ENCODE measurements around the gene RTBDN. TPM values are rescaled to one million over a fixed set of nuclear protein-coding genes. Genes with fewer than 3 reads are reported as not detected.
"Not testable (repeated sequence)": the region's sequence is repeated elsewhere in the genome, so short reads cannot be mapped to it uniquely, and the experiment has no call there.

Gene RTBDN
- total RNA-seq, 6 experiments from 2014 or later, result not detected

DNA sequence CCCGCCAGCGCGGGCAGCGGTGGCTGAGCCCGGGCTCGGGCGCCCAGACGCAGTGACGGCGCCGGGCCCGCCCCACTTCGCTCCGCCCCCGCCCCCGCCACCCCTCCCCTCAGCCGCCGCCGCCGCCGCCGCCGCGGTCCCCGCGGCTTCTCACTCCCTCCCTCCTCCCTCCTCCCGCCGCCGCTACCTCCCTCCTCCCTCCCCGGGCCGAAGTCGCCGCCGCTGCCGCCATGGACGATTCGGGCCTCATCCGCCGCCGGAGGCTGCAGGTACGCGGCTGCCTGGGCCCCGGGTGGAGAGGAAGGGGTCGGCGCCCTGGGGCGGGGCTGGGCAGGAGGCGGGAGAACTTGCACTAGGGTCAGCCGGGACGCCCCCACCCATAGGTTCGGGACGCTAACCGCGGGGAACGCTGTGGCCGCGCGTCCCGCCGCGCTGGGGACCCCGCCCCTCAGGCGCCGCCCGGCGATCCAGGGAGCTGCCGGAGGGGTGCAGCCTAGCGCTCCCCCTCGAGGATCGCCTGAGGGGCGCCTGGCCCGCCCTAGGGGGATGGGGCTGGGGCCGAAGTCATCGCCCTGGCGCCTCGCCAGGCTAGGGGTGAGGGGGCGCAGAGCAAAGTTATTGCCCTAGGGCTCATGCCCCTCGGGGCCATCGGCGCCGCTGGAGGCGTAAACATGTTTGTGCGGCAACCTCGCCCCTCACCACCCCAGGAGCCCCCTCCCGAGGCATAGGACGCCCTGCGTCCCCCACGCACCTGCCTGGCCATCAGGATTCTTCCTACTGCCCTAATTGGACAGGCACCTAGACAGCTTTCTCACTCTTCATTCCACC is 427 bp downstream of the RTBDN start:
- H3K9me3 Mint-ChIP-seq, result no peaks in the 10 kb centered on the region
- H3K4me1 Mint-ChIP-seq (ENCODE audit: low read depth), result peaks cover 17% of the 10 kb centered on the region; the same call in 1 of the 2 replicates
- TF ChIP-seq CTCF (IDR thresholded peaks at IDR 0.05), result no peak
- DNase-seq, result no peak
- H3K4me3 Mint-ChIP-seq, result no peak overlapping the region
- H3K27me3 Mint-ChIP-seq (ENCODE audit: insufficient read depth), result peaks cover 42% of the 10 kb centered on the region
- no peaks in the 10 kb centered on the region for H3K36me3 Mint-ChIP-seq (ENCODE audit: low read depth)
- no peak overlapping the region for H3K27ac Mint-ChIP-seq

GRCh38 chr19:12833418-12833737 is 1.0 kb downstream of the RTBDN start:
- no peaks in the 10 kb centered on the region for H3K9me3 Mint-ChIP-seq
- peaks cover 39% of the 10 kb centered on the region for H3K27me3 Mint-ChIP-seq (ENCODE audit: insufficient read depth)
- H3K27ac Mint-ChIP-seq, result no peak overlapping the region
- peaks cover 17% of the 10 kb centered on the region; the same call in 1 of the 2 replicates for H3K4me1 Mint-ChIP-seq (ENCODE audit: low read depth)
- peak overlapping the region; percentile 5; the same call in 1 of the 2 replicates for H3K4me3 Mint-ChIP-seq
- H3K36me3 Mint-ChIP-seq (ENCODE audit: low read depth), result no peaks in the 10 kb centered on the region
- no peak for DNase-seq
- no peak for TF ChIP-seq CTCF (IDR thresholded peaks at IDR 0.05)

GRCh38 chr19:12828494-12828893 is 5.9 kb downstream of the RTBDN start:
- no peaks in the 10 kb centered on the region for H3K36me3 Mint-ChIP-seq (ENCODE audit: low read depth)
- H3K4me1 Mint-ChIP-seq (ENCODE audit: low read depth), result peaks cover 6% of the 10 kb centered on the region; the same call in 1 of the 2 replicates
- TF ChIP-seq CTCF (IDR thresholded peaks at IDR 0.05), result no peak
- no peak overlapping the region for H3K27ac Mint-ChIP-seq
- no peak for DNase-seq
- no peak overlapping the region for H3K4me3 Mint-ChIP-seq
- H3K27me3 Mint-ChIP-seq (ENCODE audit: insufficient read depth), result peaks cover 12% of the 10 kb centered on the region
- H3K9me3 Mint-ChIP-seq, result no peaks in the 10 kb centered on the region

DNA sequence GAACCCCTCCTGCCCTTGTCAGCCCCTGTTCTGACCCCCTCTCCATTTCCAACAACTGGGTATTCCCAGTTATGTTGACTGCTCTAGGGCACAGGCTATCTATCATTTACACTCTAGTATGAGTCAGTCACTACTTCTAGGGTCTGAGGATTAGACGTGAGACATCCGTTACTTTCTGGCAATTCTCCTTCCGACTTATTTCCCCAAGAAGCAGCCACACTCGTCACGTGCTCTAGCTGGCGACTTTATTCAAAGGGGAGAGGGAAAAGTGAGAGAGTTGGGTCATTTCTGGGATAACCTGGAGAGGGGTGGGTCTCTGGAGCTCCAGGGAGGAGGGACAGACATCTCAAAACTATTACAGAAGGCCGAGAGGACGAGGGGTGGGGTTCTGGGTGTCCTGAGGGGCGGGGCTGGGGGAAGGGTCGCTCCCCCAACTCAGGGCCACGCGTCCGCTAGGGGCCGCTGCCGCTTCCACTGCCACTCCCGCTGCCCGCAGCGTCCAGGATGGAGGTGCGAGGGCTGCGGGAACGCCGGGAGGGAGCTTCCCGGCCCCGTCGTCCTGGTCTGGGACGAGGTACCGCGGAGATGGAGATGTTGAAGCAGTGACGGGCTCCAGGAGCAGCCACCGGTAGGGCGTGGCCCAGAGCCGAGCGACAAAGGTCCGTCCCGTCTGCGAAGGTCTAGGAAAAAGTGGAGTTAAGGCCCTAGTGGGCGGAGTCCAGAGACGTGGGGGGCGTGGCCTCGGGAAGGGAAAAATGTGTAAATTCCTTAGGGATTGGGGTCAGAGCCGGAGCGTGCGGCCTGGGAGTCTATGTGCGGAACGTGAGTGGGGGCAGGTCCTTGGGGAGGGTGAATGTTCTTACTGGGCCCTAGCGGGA is 8.9 kb downstream of the RTBDN start:
- Mint-ChIP-seq H3K27ac (no peak overlapping the region), H3K4me3 (no peak overlapping the region), H3K4me1 (ENCODE audit: low read depth) (no peaks in the 10 kb centered on the region), H3K27me3 (ENCODE audit: insufficient read depth) (peaks cover 6% of the 10 kb centered on the region; the same call in 1 of the 2 replicates), H3K36me3 (ENCODE audit: low read depth) (peaks cover 6% of the 10 kb centered on the region), H3K9me3 (0 out of 2 replicates have a peak, but pooled peaks cover 4% of the 10 kb centered on the region)
- DNase-seq, result no peak
- TF ChIP-seq CTCF (IDR thresholded peaks at IDR 0.05), result peak; percentile 58

DNA sequence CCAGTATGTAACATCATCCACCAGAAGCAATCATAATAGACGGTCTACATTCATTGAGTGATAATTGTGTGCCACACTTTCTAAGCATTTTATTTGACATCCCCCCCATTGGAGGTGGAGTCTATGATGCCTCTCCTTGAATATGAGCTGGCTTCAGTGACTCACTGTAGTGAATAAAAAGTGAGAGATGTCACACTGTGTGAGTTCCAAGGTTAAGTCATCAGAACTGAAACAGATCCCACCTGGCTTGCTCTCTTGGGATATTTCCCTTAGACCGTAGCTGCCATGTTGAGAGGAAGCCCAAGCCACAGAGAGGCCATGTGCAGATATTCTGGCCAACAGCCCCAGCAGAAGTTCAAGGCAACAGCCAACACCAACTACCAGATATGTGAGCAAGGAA is 12.6 kb downstream of the RTBDN start:
- Mint-ChIP-seq H3K27me3 (ENCODE audit: insufficient read depth) (peaks cover 4% of the 10 kb centered on the region), H3K36me3 (ENCODE audit: low read depth) (peaks cover 10% of the 10 kb centered on the region), H3K4me3 (no peak overlapping the region), H3K27ac (no peak overlapping the region), H3K9me3 (0 out of 2 replicates have a peak, but pooled peaks cover 4% of the 10 kb centered on the region), H3K4me1 (ENCODE audit: low read depth) (no peaks in the 10 kb centered on the region)
- TF ChIP-seq CTCF (IDR thresholded peaks at IDR 0.05), result no peak
- DNase-seq, result no peak

DNA sequence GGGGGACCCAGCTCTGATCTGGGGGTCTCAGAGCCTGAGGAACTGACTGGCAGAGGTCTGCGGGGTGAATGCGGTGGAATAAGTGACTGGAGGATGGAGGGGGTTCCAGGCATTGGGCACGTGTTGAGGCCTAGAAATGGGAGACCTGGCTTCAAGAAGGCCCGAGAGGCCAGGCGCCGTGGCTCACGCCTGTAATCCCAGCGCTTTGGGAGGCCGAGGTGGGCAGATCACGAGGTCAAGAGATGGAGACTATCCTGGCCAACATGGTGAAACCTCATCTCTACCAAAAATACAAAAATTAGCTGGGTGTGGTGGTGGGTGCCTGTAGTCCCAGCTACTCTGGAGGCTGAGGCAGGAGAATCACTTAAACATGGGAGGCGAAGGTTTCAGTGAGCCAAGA is 16.6 kb downstream of the RTBDN start:
- H3K36me3 Mint-ChIP-seq (ENCODE audit: low read depth), result peaks cover 22% of the 10 kb centered on the region
- not testable (repeated sequence) for H3K27me3 Mint-ChIP-seq (ENCODE audit: insufficient read depth); H3K4me1 Mint-ChIP-seq (ENCODE audit: low read depth); DNase-seq; H3K27ac Mint-ChIP-seq; H3K4me3 Mint-ChIP-seq; H3K9me3 Mint-ChIP-seq

DNA sequence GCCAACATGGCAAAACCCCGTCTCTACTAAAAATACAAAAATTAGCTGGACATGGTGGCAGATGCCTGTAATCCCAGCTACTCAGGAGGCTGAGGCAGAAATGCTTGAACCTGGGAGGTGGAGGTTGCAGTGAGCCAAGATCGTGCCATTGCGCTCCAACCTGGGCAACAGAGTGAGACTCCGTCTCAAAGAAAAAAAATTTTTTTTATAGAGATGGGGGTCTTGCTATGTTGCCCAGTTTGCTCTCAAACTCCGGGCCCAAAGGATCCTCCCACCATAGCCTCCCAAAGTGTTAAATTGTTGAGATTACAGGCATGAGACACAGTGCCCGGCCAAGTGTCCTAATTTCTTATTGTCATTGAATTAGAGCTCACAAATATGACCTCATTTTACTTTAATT is 17.2 kb downstream of the RTBDN start:
- H3K27ac Mint-ChIP-seq, H3K4me3 Mint-ChIP-seq, DNase-seq: not testable (repeated sequence)

More for the DNA sequence above, 17.2 kb downstream of the RTBDN start:
- not testable (repeated sequence) for H3K4me1 Mint-ChIP-seq (ENCODE audit: low read depth); H3K27me3 Mint-ChIP-seq (ENCODE audit: insufficient read depth); H3K9me3 Mint-ChIP-seq
- H3K36me3 Mint-ChIP-seq (ENCODE audit: low read depth), result peaks cover 22% of the 10 kb centered on the region
